HL-60 (cell line): Measurements from ENCODE around the gene CAP1.

Source experiments
- CTCF ChIP-seq: IDR thresholded peaks from one replicate; pipeline ENCODE4 v1.5.1; 2011; ENCODE audit warnings: low read length, control low read depth, inconsistent platforms; ENCODE audit not compliant: insufficient read depth
- GABPA ChIP-seq: IDR thresholded peaks from 2 replicates; pipeline ENCODE4 v1.6.1; 2012; ENCODE audit warnings: low read depth
- REST ChIP-seq: IDR thresholded peaks from 2 replicates; pipeline ENCODE4 v1.6.1; 2012; ENCODE audit warnings: low read depth; ENCODE audit not compliant: insufficient replicate concordance

GRCh38 chr1:40072142-40072541 is 31.6 kb downstream of the CAP1 start:
- TF ChIP-seq GABPA (no peak), CTCF (no peak), REST (no peak)
